IgD-negative memory B cell (primary cell): ENCODE data around the gene CBX3. TPM values are rescaled to one million over a fixed set of nuclear protein-coding genes. Genes with fewer than 3 reads are reported as not detected.
"Not testable (repeated sequence)": the region's sequence is repeated elsewhere in the genome, so short reads cannot be mapped to it uniquely, and the experiment has no call there.

Source experiments
- H3K27ac Mint-ChIP-seq, 3 donors: one replicate each; pipeline ENCODE4 v1.8.0; 2020 to 2022; ENCODE audit warnings: mild to moderate bottlenecking in 3 of 3, mixed read lengths in 3 of 3, moderate library complexity in 1 of 3
- H3K27me3 Mint-ChIP-seq: one replicate; pipeline ENCODE4 v1.8.0; 2021; ENCODE audit warnings: mixed read lengths
- H3K36me3 Mint-ChIP-seq: one replicate; pipeline ENCODE4 v1.8.0; 2020; ENCODE audit warnings: mild to moderate bottlenecking, mixed read lengths
- H3K4me1 Mint-ChIP-seq, 3 donors: one replicate each; pipeline ENCODE4 v1.8.0; 2020 to 2022; ENCODE audit warnings: mixed read lengths in 3 of 3, mild to moderate bottlenecking in 1 of 3
- H3K4me3 Mint-ChIP-seq, 4 donors: one replicate each; pipeline ENCODE4 v1.8.0; 2020 to 2022; ENCODE audit warnings: mild to moderate bottlenecking in 4 of 4, mixed read lengths in 4 of 4, moderate library complexity in 3 of 4
- H3K9me3 Mint-ChIP-seq, 3 donors: one replicate each; pipeline ENCODE4 v1.8.0; 2020 to 2021; ENCODE audit warnings: mixed read lengths in 3 of 3, mild to moderate bottlenecking in 1 of 3
- polyA plus RNA-seq: library from polyadenylated mRNA; unstranded; fragments of 300-500 nt; fragmentation: Illumina TruSeq; gene quantifications from one replicate; pipeline ENCODE4 v1.2.3, GENCODE V29; 2021

The CBX3 gene
- polyA plus RNA-seq, 1 donor from 2014 or later = 68.7 TPM

DNA sequence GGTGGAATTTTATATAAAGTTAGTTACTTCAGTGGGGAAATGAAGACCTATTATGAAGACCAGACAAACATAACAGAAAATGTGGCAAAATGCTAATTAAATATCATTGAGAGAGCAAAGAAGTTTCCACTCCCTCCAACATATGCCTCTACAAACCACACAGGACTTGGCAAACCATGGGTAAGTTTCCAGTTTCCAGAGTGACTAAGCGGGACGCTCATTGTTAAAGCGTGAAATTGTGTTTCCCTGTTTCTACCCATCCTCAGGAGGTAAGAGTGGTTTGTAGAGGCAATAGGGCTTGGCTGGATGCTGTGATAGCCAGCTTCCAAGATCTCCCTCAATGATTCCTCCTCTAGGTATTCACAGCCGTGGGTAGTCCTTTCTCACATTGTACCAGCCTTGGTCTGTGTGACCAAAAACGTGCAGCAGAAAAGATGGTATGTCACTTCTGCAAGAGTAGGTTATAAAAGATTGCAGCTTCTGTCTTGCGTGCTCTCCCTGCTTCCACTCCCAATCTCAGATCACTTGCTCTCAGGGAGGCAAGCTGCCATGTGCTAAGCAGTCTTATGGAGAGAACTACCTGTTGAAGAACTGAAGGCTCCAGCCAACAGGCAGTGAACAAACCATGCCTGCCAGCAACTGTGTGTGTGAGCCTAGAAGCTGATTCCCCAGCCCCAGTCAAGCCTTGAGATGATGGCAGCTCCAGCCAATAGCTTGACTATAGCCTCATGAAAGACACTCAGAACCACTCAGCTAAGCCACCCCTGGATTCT is 35.7 kb downstream of the CBX3 start:
- Mint-ChIP-seq H3K4me1 (no peaks in the 10 kb centered on the region), H3K27ac (no peak overlapping the region), H3K27me3 (peaks cover 1% of the 10 kb centered on the region), H3K4me3 (no peak overlapping the region), H3K36me3 (peaks cover 2% of the 10 kb centered on the region), H3K9me3 (no peaks in the 10 kb centered on the region)

DNA sequence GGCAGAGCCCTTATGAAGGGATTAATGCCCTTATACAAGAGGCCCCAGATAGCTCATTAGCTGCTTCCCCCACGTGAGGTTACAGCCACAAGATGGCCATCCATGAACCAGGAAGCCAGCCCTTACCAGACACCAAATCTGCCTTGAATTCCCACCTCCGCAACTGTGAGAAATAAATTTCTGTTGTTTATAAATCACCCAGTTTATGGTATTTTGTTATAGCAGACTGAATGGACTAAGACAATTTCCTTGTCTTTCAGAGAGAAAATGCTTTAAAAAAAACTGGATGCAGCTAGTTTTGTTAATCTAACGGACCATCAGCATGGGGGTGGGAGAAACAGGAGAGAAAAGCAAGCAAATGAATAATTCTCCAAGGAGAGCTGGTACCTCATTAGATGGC is 36.5 kb downstream of the CBX3 start:
- no peaks in the 10 kb centered on the region for H3K9me3 Mint-ChIP-seq
- H3K4me1 Mint-ChIP-seq = no peaks in the 10 kb centered on the region
- no peak overlapping the region for H3K4me3 Mint-ChIP-seq
- H3K27me3 Mint-ChIP-seq = peaks cover 1% of the 10 kb centered on the region
- peaks cover 2% of the 10 kb centered on the region for H3K36me3 Mint-ChIP-seq
- H3K27ac Mint-ChIP-seq = no peak overlapping the region

DNA sequence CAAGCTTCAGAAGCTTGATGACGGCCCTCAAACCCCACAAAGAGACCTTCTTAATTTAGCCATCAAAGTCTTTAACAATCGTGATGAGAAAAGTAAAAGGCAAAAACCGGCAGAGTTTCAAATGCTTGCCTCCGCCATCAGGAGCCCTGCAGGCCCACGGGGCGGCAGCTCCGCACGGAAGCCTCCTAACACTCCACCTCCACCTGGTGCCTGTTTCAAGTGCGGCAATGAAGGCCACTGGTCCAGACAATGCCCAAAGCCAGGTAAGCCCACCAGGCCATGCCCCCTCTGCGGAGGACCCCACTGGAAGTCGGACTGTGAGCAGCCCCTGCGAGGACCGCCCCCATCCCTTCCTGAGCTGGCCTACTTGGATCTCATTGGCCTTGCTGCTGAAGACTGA is 43.6 kb downstream of the CBX3 start:
- no peak overlapping the region for H3K27ac Mint-ChIP-seq
- no peak overlapping the region for H3K4me3 Mint-ChIP-seq
- peaks cover 5% of the 10 kb centered on the region for H3K27me3 Mint-ChIP-seq
- no peaks in the 10 kb centered on the region for H3K9me3 Mint-ChIP-seq
- H3K36me3 Mint-ChIP-seq = no peaks in the 10 kb centered on the region
- H3K4me1 Mint-ChIP-seq = no peaks in the 10 kb centered on the region

GRCh38 chr7:26250239-26250638 is 48.7 kb downstream of the CBX3 start:
- Mint-ChIP-seq H3K27me3 (peaks cover 2% of the 10 kb centered on the region), H3K4me1 (no peaks in the 10 kb centered on the region), H3K36me3 (no peaks in the 10 kb centered on the region), H3K9me3 (no peaks in the 10 kb centered on the region), H3K4me3 (no peak overlapping the region), H3K27ac (no peak overlapping the region)

DNA sequence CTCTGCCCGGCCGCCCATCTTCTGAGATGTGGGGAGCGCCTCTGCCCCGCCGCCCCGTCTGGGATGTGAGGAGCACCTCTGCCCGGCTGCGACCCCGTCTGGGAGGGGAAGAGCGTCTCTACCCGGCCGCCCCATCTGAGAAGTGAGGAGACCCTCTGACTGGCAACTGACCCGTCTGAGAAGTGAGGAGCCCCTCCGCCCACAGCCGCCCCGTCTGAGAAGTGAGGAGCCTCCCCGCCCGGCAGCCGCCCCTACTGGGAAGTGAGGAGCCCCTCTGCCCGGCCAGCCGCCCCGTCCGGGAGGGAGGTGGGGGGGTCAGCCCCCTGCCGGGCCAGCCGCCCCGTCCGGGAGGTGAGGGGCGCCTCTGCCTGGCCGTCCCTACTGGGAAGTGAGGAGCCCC is 60.3 kb downstream of the CBX3 start:
- H3K36me3 Mint-ChIP-seq, H3K9me3 Mint-ChIP-seq, H3K4me1 Mint-ChIP-seq, H3K4me3 Mint-ChIP-seq, H3K27ac Mint-ChIP-seq, H3K27me3 Mint-ChIP-seq: not testable (repeated sequence)

Other genes starting within 250 kb of the CBX3 start
- 4.9 TPM for gene NFE2L3, start 49.5 kb upstream of the CBX3 start, polyA plus RNA-seq
- gene HNRNPA2B1, start 999 bp upstream of the CBX3 start, polyA plus RNA-seq = 708 TPM
- 112 TPM for gene SNX10, start 90.1 kb downstream of the CBX3 start, polyA plus RNA-seq